Peyer's patch (tissue), 4 donors: ENCODE measurements around the gene GPRASP3. TPM values are rescaled to one million over a fixed set of nuclear protein-coding genes. Genes with fewer than 3 reads are reported as not detected.

Experiments
- DNase-seq, 3 donors: peaks; one replicate each; pipeline ENCODE4 v3.0.0-alpha.2; 2017 to 2019
- H3K27ac ChIP-seq, 4 donors: fragments of 200-600 bp; sonication (generic); one replicate each; pipeline ENCODE4 v1.5.1; 2016 to 2019
- H3K27me3 ChIP-seq, 2 donors: fragments of 200-600 bp; sonication (generic); one replicate each; pipeline ENCODE4 v1.5.1; 2019
- H3K36me3 ChIP-seq, 3 donors: fragments of 200-600 bp; sonication (generic); one replicate each; pipeline ENCODE4 v1.5.1; 2016 to 2019
- H3K4me1 ChIP-seq, 4 donors: fragments of 200-600 bp; sonication (generic); one replicate each; pipeline ENCODE4 v1.5.1; 2016 to 2019
- H3K4me3 ChIP-seq, 4 donors: fragments of 200-600 bp; sonication (generic); 1 replicate in 3 of 4; 2 replicates in 1 of 4; pipeline ENCODE4 v1.5.1; 2016 to 2019; ENCODE audit warnings: mild to moderate bottlenecking in 1 of 4
- H3K9me3 ChIP-seq, 4 donors: fragments of 200-600 bp; sonication (generic); one replicate each; pipeline ENCODE4 v1.5.1; 2016 to 2019; ENCODE audit warnings: mild to moderate bottlenecking in 1 of 4
- POLR2A ChIP-seq, 2 donors: fragments of 450-650 bp; IDR thresholded peaks; one replicate each; pipeline ENCODE4 v1.5.1; 2017; ENCODE audit warnings: antibody characterized with exemption in 2 of 2, mild to moderate bottlenecking in 2 of 2, moderate library complexity in 2 of 2
- small RNA-seq, 2 donors: library from RNA; depleted of rRNA; stranded (forward); fragments of <200 nt; gene quantifications; one replicate each; pipeline ENCODE3, GENCODE V24; 2016
- total RNA-seq, 4 donors: library from RNA; depleted of rRNA; stranded (reverse); fragments of >200 nt; gene quantifications; one replicate each; pipeline ENCODE4 v1.1.0, GENCODE V29; 2016
- TF ChIP-seq, protein P1 (sequence below), 6 experiments: fragments of 450-650 bp in 4 of 6; fragments of 200-600 bp in 2 of 6; sonication (generic) in 1 of 6; IDR thresholded peaks; one replicate each; pipeline ENCODE4 v1.5.1; 2017 to 2019; ENCODE audit warnings: antibody characterized with exemption in 6 of 6, mild to moderate bottlenecking in 3 of 6, moderate library complexity in 1 of 6

GPRASP3 gene
- total RNA-seq, 4 donors from 2014 or later, result 1.1 to 3.7 (median 2.4) TPM

DNA sequence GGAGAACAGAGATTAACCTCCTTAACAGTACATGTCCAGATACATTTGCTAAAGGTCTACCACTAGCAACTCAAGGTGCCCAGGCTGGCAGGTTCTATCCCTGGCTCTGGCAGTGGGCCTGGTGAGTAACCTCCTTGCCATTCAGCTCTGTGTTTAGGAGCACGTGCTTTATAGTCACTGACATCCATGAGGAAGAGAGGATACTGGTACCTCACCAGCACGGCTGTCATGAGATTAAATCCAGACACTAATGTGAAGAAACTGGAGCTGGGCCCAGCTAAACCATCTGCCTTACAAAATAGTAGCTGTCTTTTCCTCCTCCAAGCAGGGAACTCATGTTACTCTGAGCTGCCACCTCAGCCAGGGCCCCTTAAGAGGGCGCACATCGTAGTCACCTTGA is 45.3 kb downstream of the GPRASP3 start:
- H3K36me3 ChIP-seq, result no peaks in the 10 kb centered on the region
- TF ChIP-seq, protein P1, sequence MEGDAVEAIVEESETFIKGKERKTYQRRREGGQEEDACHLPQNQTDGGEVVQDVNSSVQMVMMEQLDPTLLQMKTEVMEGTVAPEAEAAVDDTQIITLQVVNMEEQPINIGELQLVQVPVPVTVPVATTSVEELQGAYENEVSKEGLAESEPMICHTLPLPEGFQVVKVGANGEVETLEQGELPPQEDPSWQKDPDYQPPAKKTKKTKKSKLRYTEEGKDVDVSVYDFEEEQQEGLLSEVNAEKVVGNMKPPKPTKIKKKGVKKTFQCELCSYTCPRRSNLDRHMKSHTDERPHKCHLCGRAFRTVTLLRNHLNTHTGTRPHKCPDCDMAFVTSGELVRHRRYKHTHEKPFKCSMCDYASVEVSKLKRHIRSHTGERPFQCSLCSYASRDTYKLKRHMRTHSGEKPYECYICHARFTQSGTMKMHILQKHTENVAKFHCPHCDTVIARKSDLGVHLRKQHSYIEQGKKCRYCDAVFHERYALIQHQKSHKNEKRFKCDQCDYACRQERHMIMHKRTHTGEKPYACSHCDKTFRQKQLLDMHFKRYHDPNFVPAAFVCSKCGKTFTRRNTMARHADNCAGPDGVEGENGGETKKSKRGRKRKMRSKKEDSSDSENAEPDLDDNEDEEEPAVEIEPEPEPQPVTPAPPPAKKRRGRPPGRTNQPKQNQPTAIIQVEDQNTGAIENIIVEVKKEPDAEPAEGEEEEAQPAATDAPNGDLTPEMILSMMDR (IDR thresholded peaks at IDR 0.05), result no peak
- TF ChIP-seq POLR2A (IDR thresholded peaks at IDR 0.05), result no peak
- no peaks in the 10 kb centered on the region for H3K27me3 ChIP-seq
- no peaks in the 10 kb centered on the region for H3K4me1 ChIP-seq
- no peaks in the 10 kb centered on the region for H3K9me3 ChIP-seq
- no peak overlapping the region for H3K4me3 ChIP-seq
- no peak overlapping the region for H3K27ac ChIP-seq
- no peak for DNase-seq

- H3K27ac ChIP-seq, result no peak overlapping the region
- DNase-seq, result no peak
- H3K36me3 ChIP-seq, result no peaks in the 10 kb centered on the region
- no peaks in the 10 kb centered on the region for H3K27me3 ChIP-seq
- no peaks in the 10 kb centered on the region for H3K4me1 ChIP-seq
- no peak overlapping the region for H3K4me3 ChIP-seq
- TF ChIP-seq, protein P1 (IDR thresholded peaks at IDR 0.05), result no peak
- no peak for TF ChIP-seq POLR2A (IDR thresholded peaks at IDR 0.05)
- no peaks in the 10 kb centered on the region for H3K9me3 ChIP-seq
These were observed 46.7 kb downstream of the GPRASP3 start for GRCh38 chrX:102767287-102767686.

GRCh38 chrX:102768987-102769761 is 48.6 kb downstream of the GPRASP3 start:
- H3K36me3 ChIP-seq, result no peaks in the 10 kb centered on the region
- peak overlapping the region; percentile 46 to 68 (median 56) for H3K4me3 ChIP-seq
- DNase-seq, result peak; percentile 65 to 91 (median 73)
- H3K27me3 ChIP-seq, result no peaks in the 10 kb centered on the region
- H3K4me1 ChIP-seq, result no peaks in the 10 kb centered on the region
- peak overlapping the region in 3 of 4 donors; percentile 13 to 46 (median 25) for H3K27ac ChIP-seq
- no peaks in the 10 kb centered on the region for H3K9me3 ChIP-seq
- no peak for TF ChIP-seq POLR2A (IDR thresholded peaks at IDR 0.05)
- TF ChIP-seq, protein P1 (IDR thresholded peaks at IDR 0.05), result no peak

Small RNA genes within 50 kb of the gene (small RNA-seq; reads per million reads assigned to genes)
- gene RNU6-589P, result 0 to 0.06 reads per million in 2 donors

Other genes with a start within 250 kb of the GPRASP3 start
- not detected for gene TCP11X2, start 248.9 kb upstream of the GPRASP3 start, total RNA-seq
- gene TMSB15A, start 204.0 kb upstream of the GPRASP3 start, total RNA-seq, result not detected
- gene ARMCX5, start 121.2 kb upstream of the GPRASP3 start, total RNA-seq, result 10 to 100 TPM; 12.4 to 20.0 (median 14.7) TPM
- gene GPRASP1, start 69.3 kb upstream of the GPRASP3 start, total RNA-seq, result 10 to 100 TPM in 1 of 4 donors, 1 to 10 TPM in 3; 3.5 to 14.9 (median 5.8) TPM
- 1 to 10 TPM; 1.7 to 3.9 (median 1.9) TPM for gene GPRASP2, start 8.3 kb upstream of the GPRASP3 start, total RNA-seq
- gene RAB40AL, start 216.5 kb downstream of the GPRASP3 start, total RNA-seq, result 1 to 10 TPM in 3 of 4 donors, not detected in 1; 2.5 to 5.9 (median 3.0) TPM